ENCODE measurements around the gene KRTAP13-1. TPM values are rescaled to one million over a fixed set of nuclear protein-coding genes. Genes with fewer than 3 reads are reported as not detected.

The KRTAP13-1 gene, protein sequence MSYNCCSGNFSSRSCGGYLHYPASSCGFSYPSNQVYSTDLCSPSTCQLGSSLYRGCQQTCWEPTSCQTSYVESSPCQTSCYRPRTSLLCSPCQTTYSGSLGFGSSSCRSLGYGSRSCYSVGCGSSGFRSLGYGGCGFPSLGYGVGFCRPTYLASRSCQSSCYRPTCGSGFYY
- not detected for total RNA-seq

DNA sequence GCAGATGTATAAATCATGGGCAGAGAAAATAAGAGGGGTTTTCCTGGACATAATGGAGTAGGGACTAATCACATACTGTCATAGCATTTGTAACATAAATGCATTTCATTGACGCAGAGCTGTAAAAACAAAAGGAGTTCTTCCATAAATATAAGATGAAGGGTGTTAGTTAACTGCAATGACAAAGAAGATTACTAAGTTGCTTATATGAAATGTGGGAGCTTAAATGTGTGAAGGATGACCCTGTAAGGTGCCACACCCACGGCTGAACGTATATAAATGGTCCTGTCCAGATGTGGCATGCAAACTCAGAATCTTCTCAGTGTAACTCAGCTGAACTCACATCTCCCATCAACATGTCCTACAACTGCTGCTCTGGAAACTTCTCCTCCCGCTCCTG, at the start of gene KRTAP13-1:
Gene KRTAP13-1, plus strand, starts transcription at position 301 of the 400 bp plus-strand sequence. Its CDS starts 56 bp downstream, at position 357.
- ATAC-seq, result no peak
- no peak for DNase-seq (ENCODE audit: low spot score)

DNA sequence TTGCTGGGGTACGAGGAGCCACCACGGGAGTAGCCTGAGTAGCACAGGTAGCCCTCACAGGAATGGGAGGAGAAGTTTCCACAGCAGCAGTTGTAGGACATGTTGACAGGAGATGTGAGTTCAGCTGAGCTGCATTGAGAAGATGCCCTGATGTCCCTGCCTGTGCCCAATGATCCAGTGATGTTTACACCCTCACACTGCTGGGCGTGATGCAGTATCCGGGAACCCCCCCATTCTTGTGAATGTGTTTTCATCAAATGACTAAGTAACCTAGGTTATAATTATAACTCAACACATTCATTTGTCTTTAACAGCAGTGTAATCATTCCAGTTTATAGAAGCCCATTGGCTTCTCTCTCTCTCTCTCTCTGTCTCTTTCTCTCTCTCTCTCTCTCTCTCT, 47.3 kb upstream of the KRTAP13-1 start, which contains the start of gene KRTAP23-1:
Gene KRTAP23-1, minus strand, starts transcription at position 101 of the 400 bp plus-strand sequence. Its CDS starts 0 bp downstream, at position 101.
- ATAC-seq (no peak), DNase-seq (ENCODE audit: low spot score) (no peak)

DNA sequence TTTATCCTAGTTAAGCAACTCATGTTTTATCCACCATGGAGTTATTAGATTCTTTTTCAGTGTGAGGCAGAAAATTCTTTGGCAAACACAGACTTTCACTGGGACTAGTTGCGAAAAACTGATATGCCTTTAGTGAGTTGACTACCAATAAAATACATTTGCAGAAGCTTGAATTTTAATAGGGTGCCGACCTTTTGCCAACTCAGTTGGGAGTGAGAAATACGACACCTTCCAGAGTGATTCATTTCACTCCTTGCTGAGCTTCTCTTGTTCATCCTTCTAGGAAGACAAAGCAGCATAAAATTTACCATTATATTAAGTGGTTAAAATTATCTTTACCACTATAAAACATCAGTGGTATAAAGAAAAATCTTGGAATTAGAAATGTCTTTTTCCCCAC, 46.3 kb upstream of the KRTAP13-1 start:
- DNase-seq (ENCODE audit: low spot score), result no peak

DNA sequence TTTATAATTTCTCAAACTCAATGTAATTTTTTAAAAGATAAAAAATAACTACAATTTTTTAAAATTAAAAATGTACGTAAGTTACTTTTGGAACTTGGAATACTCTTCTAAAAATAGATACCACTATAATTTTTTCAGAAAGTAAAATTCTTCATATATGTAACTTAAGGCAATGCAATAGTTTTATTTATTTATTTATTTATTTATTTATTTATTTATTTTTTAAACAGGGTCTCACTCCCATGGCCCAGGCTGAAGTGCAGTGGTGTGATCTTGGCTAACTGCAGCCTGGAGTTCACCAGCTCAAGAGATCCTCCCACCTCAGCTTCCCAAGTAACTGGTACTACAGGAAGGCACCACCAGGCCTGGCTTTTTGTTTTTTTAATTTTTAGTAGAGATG, 44.3 kb upstream of the KRTAP13-1 start:
- ATAC-seq (no peak), DNase-seq (ENCODE audit: low spot score) (no peak)

More for the DNA sequence above, 46.3 kb upstream of the KRTAP13-1 start:
- ATAC-seq, result no peak

DNA sequence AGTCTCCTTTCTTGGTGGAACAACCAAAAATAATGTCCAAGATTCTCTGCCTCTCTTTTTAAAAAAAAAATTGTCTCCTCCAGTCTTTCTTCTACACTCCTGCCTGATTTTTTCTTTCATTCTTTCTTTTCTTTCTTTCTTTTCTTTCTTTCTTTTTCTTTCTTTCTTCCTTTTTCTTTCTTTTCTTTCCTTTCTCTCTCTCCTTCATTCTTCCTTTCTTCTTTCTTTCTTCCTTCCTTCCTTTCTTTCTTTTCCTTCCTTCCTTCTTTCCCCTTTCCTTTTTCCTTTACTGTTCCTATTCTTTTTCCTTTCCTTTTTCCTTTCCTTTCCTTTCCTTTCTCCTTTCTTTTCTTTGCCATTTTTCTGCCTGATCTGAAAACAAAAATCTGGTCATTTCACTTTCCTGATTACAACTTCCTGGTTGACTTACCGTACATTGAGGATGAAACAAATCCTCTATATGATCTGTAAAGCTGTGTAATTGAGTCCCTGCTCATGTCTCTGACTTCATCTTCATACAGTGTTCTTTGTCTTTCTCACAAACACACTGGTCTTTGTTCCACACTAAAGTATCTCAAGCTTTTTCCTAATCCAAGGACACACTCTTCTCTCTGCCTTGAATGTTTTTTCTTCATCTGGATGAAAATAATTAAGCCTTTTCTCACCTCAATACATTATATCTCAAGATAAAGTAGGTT, 41.4 kb upstream of the KRTAP13-1 start:
- DNase-seq (ENCODE audit: low spot score), result no peak
- no peak for ATAC-seq

DNA sequence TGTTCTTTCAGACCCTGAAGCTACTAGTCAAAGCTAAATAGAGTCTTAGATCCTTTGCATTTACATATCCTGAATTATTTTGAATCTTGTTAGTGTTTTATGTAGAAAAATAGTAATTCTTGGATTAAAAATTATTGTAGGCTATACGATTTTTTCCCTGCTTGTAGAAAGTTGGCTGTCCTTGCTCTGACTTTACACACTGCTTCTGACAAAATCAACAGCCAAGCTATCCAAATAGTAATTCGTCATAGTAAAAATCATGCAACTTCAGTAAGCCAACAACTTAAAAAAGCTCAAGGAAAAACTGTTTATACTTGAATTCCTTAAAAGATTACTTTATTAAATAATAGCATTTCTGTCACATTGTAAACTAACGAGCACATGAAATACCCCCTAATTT, 39.9 kb upstream of the KRTAP13-1 start:
- DNase-seq (ENCODE audit: low spot score), result no peak
- ATAC-seq, result no peak

DNA sequence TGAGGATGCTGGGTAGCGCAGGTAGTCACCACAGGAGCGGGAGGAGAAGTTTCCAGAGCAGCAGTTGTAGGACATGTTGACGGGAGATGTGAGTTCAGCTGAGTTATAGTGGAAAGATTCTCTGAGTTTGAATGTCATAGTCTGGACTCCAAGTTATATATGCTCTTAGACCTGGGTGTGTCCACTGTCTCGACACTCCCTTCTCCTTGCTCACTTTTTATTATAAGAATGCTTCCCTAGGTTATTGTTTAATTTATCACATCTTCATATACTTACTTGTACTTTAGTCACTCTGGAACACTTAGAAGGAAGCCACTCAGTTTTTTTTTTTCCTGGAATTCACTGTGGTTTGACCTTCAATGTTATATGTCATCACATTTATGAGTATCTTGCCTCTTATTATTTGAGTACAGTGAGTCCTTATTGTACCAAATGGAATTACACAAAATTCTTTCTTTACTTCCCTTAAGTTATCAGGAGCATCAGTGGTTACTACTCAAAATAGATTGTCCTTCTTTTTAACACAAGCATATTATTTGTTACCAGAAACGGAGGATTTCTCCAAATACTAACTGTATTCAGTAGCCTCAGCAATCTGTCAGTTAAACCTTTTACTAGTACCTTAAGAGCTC, 23.6 kb upstream of the KRTAP13-1 start, which contains the start of gene KRTAP13-2:
Gene KRTAP13-2, minus strand, starts transcription at position 133 of the 632 bp plus-strand sequence. Its CDS starts 58 bp downstream, at position 75.
- ATAC-seq, result no peak
- DNase-seq (ENCODE audit: low spot score), result no peak

DNA sequence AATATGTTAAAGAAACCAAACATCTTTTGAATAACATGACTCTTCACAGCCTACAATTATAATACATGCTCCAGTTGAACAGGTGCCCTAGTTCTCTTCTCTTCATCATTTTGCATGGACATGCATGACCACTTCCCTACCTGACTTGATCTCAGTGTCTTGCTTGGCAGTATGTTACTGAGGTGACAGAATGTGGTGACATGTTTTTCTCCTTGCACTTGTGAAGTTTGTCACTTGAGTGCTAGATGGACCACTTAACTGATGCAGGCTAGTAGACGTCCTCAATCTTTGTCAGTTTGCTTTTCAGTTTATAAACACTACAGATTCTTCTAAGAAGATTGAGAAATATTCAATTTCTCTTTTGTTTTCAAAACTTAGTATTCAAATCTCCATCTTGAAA, 13.6 kb upstream of the KRTAP13-1 start:
- ATAC-seq (no peak), DNase-seq (ENCODE audit: low spot score) (no peak)

DNA sequence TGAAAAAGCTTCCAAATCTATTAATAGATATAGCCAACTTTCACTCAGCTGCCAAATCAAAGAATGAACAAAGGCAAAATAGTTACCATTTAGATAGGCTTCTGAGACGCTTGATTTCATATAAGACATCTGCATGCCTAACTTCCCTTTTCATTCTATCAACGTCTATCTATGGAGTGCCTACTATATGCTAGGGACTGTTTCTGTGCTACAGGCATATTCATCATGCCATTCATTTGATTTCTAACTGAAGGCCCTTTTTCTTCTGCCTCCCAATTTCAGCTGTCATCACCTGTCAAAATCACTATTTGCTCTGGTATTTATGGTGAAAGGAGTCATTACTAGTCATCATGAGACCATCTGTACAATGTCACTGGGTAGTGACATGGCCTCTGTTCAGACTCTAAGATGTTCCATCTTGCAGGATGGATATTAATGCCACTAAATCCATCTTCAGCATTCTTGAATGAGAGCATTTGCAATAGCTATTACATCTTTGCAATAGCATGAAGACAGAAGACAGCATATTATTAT, 4.3 kb upstream of the KRTAP13-1 start:
- DNase-seq (ENCODE audit: low spot score) (no peak), ATAC-seq (no peak)

DNA sequence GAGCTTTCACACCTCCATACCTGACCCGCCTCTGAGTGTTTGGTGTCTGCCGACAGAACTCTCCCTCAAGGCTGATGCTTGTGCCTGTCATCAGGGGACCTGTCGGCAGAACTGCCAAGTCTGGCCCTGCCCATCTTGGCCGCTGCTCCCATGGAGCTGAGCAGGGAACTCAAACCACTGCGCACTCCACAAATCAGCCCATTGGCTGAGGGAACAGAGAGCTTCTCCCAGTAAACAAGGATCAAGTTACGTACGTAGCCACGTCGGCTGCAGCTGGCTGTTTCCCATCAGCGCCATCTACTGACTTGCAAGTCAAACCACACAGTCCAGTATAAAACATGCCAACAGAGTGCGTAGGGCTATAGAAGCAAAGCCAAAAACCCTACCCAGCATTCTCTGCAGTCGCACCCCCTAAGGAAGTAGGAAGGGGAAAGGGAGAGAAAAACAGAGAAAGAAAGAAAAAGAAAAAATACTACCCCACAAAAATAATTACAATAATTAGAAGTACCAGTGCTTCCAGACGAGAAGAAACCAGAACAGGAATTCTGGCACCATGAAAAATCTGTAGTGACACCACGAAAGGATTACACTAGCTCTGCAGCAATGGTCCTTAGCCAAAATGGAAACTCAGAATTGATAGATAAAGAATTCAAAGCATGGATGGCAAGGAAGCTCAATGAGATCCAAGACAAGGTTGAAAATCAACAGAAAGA, 13.1 kb downstream of the KRTAP13-1 start:
- DNase-seq (ENCODE audit: low spot score), result no peak
- peak; percentile 84 for ATAC-seq

DNA sequence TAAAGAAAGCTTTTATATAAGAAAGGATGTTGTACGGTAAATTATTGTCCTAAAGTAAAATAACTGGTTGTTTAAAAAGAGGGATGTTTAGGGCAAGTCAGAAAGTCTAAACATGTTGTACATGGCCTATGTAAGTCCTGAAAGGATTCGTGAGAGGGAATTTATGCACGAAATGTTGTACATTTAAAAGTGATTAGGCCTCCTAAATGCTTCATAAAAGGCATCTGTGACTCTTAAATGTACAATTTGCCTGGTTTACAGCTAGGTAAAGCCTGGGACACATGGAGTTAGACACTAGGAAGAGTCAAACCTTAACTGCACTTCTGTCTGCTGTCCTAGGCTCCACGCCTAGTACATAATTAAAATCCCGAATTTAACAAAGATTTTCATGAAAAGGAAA, 20.2 kb downstream of the KRTAP13-1 start:
- DNase-seq (ENCODE audit: low spot score), result no peak
- no peak for ATAC-seq

DNA sequence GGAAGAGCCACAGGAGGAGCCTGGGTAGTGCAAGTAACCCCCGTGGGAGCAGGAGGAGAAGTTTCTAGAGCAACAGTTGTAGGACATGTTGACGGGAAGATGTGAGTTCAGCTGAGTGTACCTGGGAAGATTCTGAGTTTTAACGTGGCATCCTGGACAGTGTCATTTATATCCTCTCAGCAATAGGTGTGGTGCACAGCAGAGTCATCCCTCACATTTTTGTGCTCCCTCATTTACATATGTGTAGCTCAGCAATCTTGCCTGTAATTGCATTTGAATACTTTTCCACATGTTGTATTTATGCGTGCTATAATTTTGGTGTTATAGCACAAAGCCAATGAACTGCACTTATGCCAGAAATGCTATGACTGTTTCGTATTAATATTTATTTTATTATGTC, 30.0 kb downstream of the KRTAP13-1 start, which contains the start of gene KRTAP13-3:
Gene KRTAP13-3, minus strand, starts transcription at position 101 of the 400 bp plus-strand sequence. Its CDS starts 14 bp downstream, at position 87.
- ATAC-seq (no peak), DNase-seq (ENCODE audit: low spot score) (no peak)

DNA sequence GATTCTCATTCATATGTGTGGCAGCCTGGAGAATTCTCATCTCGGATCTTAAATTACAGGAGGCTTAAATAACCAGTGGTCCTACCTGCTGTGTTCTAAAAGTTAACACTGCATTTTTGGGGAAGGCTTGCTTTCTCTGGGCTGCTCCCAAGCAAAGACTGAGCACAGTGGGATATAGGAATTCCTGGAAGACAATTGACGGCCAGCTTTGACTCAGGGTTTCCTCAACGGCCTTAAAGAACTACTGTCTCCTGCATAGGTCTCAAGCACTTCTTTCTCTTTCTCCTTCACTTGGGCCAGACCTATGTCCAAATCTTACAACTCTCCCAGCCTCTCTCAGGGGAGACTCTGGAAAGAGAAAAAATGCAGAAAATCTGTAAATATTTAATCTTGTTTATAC, 30.9 kb downstream of the KRTAP13-1 start:
- DNase-seq (ENCODE audit: low spot score) (no peak), ATAC-seq (no peak)

DNA sequence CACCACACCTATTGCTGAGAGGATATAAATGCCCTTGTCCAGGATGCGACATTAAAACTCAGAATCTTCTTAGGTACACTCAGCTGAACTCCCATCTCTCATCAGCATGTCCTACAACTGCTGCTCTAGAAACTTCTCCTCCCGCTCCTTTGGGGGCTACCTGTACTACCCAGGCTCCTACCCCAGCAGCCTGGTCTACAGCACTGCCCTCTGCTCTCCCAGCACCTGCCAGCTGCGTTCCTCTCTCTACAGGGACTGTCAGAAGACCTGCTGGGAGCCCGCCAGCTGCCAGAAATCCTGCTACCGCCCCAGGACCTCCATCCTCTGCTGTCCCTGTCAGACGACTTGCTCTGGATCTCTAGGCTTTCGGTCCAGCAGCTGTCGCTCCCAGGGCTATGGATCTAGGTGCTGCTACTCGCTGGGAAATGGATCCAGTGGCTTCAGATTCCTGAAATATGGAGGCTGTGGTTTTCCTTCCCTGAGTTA, 34.4 kb downstream of the KRTAP13-1 start, which contains the start of gene KRTAP13-4:
Gene KRTAP13-4, plus strand, starts transcription at position 51 of the 486 bp plus-strand sequence. Its CDS starts 56 bp downstream, at position 107.
- ATAC-seq (no peak), DNase-seq (ENCODE audit: low spot score) (no peak)

DNA sequence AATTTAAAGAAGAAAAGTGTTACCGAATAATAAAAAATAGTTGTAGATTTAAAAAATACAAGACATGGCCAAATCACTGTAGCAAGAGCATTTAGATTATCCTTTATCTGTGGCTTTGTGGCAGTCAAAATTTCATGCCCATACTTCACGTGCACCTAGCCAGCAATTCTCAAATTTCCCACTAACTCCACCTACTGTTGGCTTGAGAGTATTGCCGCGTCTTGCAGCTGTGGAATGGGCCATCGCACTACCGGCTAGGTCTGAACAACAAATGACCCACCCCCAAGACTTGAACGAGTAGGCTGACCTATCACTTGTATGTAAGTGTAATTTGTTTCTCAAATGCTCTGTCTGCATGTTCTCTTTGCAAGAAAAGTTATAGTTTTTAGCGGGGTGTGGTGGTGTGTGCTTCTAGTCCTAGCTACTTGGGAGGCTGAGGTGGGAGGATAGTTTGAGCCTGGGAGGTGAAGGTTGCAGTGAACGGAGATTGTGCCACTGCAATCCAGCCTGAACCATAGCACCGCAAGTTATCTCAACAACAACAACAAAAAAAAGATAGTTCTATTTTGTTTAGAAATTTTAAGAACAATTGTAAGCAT, 38.3 kb downstream of the KRTAP13-1 start:
- peak; percentile 92 for ATAC-seq
- no peak for DNase-seq (ENCODE audit: low spot score)

DNA sequence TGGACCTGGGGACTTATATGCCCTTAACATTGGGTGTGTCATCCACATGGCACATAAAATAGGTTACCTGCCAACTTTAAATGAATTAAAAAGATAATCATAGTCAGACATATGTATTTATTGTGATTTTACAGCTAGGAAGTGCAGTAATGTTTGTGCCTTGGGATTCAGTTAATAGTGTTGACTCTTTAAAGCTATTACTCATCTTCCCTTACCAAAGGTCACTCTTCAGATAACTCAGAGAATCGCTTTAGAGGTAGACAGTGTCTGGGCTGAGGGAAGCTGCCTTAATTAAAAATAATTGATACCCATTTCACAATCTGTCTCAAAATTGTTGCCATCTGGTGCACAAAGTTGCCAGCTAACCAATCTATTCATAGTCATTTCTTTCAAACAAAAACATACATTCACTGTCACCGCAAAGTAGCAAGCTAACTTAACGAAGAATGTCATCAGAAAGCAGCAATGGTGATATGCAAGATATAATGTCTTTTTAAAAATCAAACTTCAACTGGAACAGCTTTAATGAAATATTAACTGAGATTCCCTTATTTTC, 41.3 kb downstream of the KRTAP13-1 start:
- ATAC-seq, result no peak

DNA sequence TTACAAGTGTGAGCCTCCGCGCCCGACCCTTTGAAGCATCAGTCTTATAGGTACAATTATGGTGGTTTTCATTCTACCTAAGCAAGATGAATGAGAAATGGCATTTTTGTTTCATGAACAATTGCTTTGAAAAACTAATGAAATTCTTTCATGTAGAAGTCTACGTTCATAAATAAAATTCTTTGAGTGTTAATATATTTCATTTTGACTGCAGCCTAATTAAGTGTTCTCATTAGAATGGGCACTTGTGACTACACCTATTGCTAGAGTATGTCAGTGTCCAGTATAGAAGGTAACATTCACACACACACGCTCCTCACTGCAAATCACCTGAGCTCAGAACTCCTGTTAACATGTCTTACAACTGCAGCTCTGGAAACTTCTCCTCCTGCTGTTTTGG, 44.1 kb downstream of the KRTAP13-1 start, which contains the start of gene KRTAP15-1:
Gene KRTAP15-1, plus strand, starts transcription at position 301 of the 400 bp plus-strand sequence. Its CDS starts 53 bp downstream, at position 354.
- DNase-seq (ENCODE audit: low spot score) (no peak), ATAC-seq (no peak)

More for the DNA sequence above, 41.3 kb downstream of the KRTAP13-1 start:
- no peak for DNase-seq (ENCODE audit: low spot score)

DNA sequence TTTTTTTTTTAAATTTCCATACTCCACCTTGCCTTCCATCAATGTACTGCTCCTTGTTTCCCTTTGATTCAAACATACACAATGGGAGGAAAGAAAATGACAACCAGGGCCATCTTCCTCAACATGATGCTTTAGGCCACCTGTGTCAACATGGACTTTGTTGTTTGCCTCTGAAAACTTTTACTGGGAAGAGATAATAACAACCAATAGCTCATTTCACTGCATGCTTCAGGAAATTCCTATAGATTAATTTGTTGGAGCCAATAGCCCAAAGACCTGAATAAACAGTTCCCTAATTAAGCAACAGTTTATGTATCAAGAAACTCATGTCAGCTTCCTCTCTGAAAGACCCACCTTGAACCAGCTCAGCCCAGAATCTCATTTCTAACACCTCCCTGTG, 47.4 kb downstream of the KRTAP13-1 start:
- no peak for DNase-seq (ENCODE audit: low spot score)
- no peak for ATAC-seq

DNA sequence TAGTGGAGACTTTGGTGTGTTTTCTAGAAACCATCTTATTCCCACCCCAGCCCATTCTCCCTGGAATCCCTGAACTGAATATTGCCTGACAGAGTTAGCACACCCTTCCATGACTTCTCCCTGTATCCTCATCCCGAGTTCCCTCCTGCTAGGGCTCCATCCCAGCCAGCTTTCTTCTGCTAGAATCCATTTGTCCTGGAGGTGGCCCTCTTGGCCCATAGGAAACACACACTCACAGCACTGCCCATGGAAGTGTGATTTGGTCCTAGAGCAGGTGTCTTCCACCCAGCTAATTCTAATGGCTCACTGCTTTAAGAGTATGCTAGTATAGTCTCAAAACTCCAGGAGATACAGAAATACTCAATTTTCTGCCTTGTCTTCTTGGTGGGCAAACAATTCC, 48.4 kb downstream of the KRTAP13-1 start:
- DNase-seq (ENCODE audit: low spot score) (no peak), ATAC-seq (no peak)
